ENCODE measurements around the gene CAMTA1.

The CAMTA1 gene

GRCh38 chr1:7190261-7190660 is 405.0 kb downstream of the CAMTA1 start:
- no peaks in the 10 kb centered on the region for H3K36me3 ChIP-seq (ENCODE audit: control insufficient read depth in 2 of 2, insufficient read depth in 2 of 2, low read length in 2 of 2)
- H3K9me3 ChIP-seq (ENCODE audit: control insufficient read depth in 2 of 2, low read length in 2 of 2) = no peaks in the 10 kb centered on the region
- no peak overlapping the region for H3K4me3 ChIP-seq (ENCODE audit: low read length in 2 of 2)
- no peaks in the 10 kb centered on the region for H3K27me3 ChIP-seq (ENCODE audit: control insufficient read depth in 1 of 2, insufficient read depth in 2 of 2, low read length in 2 of 2)
- no peak overlapping the region for H3K27ac ChIP-seq (ENCODE audit: low read length)
- no peak overlapping the region for H3K9ac ChIP-seq (ENCODE audit: low read length in 2 of 2)
- no peaks in the 10 kb centered on the region for H3K4me1 ChIP-seq (ENCODE audit: control insufficient read depth, insufficient read depth, low read length)

- no peak overlapping the region for H3K4me3 ChIP-seq (ENCODE audit: low read length in 2 of 2)
- H3K4me1 ChIP-seq (ENCODE audit: control insufficient read depth, insufficient read depth, low read length) = no peaks in the 10 kb centered on the region
- no peak overlapping the region for H3K9ac ChIP-seq (ENCODE audit: low read length in 2 of 2)
- H3K27ac ChIP-seq (ENCODE audit: low read length) = no peak overlapping the region
- no peaks in the 10 kb centered on the region for H3K27me3 ChIP-seq (ENCODE audit: control insufficient read depth in 1 of 2, insufficient read depth in 2 of 2, low read length in 2 of 2)
- no peaks in the 10 kb centered on the region for H3K36me3 ChIP-seq (ENCODE audit: control insufficient read depth in 2 of 2, insufficient read depth in 2 of 2, low read length in 2 of 2)
- no peaks in the 10 kb centered on the region for H3K9me3 ChIP-seq (ENCODE audit: control insufficient read depth in 2 of 2, low read length in 2 of 2)
Observed at GRCh38 chr1:7192453-7192852, 407.2 kb downstream of the CAMTA1 start.

GRCh38 chr1:7196036-7196911 is 411.0 kb downstream of the CAMTA1 start:
- H3K9ac ChIP-seq (ENCODE audit: low read length in 2 of 2) = no peak overlapping the region
- no peaks in the 10 kb centered on the region for H3K4me1 ChIP-seq (ENCODE audit: control insufficient read depth, insufficient read depth, low read length)
- H3K4me3 ChIP-seq (ENCODE audit: low read length in 2 of 2) = no peak overlapping the region
- no peaks in the 10 kb centered on the region for H3K27me3 ChIP-seq (ENCODE audit: control insufficient read depth in 1 of 2, insufficient read depth in 2 of 2, low read length in 2 of 2)
- no peaks in the 10 kb centered on the region for H3K36me3 ChIP-seq (ENCODE audit: control insufficient read depth in 2 of 2, insufficient read depth in 2 of 2, low read length in 2 of 2)
- H3K27ac ChIP-seq (ENCODE audit: low read length) = no peak overlapping the region
- H3K9me3 ChIP-seq (ENCODE audit: control insufficient read depth in 2 of 2, low read length in 2 of 2) = no peaks in the 10 kb centered on the region

GRCh38 chr1:7198664-7199063 is 413.4 kb downstream of the CAMTA1 start:
- Histone ChIP-seq H3K27me3 (ENCODE audit: control insufficient read depth in 1 of 2, insufficient read depth in 2 of 2, low read length in 2 of 2) (no peaks in the 10 kb centered on the region), H3K4me1 (ENCODE audit: control insufficient read depth, insufficient read depth, low read length) (no peaks in the 10 kb centered on the region), H3K27ac (ENCODE audit: low read length) (no peak overlapping the region), H3K9ac (ENCODE audit: low read length in 2 of 2) (no peak overlapping the region), H3K36me3 (ENCODE audit: control insufficient read depth in 2 of 2, insufficient read depth in 2 of 2, low read length in 2 of 2) (no peaks in the 10 kb centered on the region), H3K9me3 (ENCODE audit: control insufficient read depth in 2 of 2, low read length in 2 of 2) (no peaks in the 10 kb centered on the region), H3K4me3 (ENCODE audit: low read length in 2 of 2) (no peak overlapping the region)

GRCh38 chr1:7199077-7199779 is 414.0 kb downstream of the CAMTA1 start:
- Histone ChIP-seq H3K9ac (ENCODE audit: low read length in 2 of 2) (no peak overlapping the region), H3K4me3 (ENCODE audit: low read length in 2 of 2) (no peak overlapping the region), H3K27ac (ENCODE audit: low read length) (no peak overlapping the region), H3K36me3 (ENCODE audit: control insufficient read depth in 2 of 2, insufficient read depth in 2 of 2, low read length in 2 of 2) (no peaks in the 10 kb centered on the region), H3K9me3 (ENCODE audit: control insufficient read depth in 2 of 2, low read length in 2 of 2) (no peaks in the 10 kb centered on the region), H3K27me3 (ENCODE audit: control insufficient read depth in 1 of 2, insufficient read depth in 2 of 2, low read length in 2 of 2) (no peaks in the 10 kb centered on the region), H3K4me1 (ENCODE audit: control insufficient read depth, insufficient read depth, low read length) (no peaks in the 10 kb centered on the region)

GRCh38 chr1:7207875-7208646 is 422.8 kb downstream of the CAMTA1 start:
- Histone ChIP-seq H3K9ac (ENCODE audit: low read length in 2 of 2) (no peak overlapping the region), H3K9me3 (ENCODE audit: control insufficient read depth in 2 of 2, low read length in 2 of 2) (no peaks in the 10 kb centered on the region), H3K36me3 (ENCODE audit: control insufficient read depth in 2 of 2, insufficient read depth in 2 of 2, low read length in 2 of 2) (no peaks in the 10 kb centered on the region), H3K27ac (ENCODE audit: low read length) (no peak overlapping the region), H3K27me3 (ENCODE audit: control insufficient read depth in 1 of 2, insufficient read depth in 2 of 2, low read length in 2 of 2) (peaks cover 2 to 13% of the 10 kb centered on the region in 2 donors), H3K4me1 (ENCODE audit: control insufficient read depth, insufficient read depth, low read length) (no peaks in the 10 kb centered on the region), H3K4me3 (ENCODE audit: low read length in 2 of 2) (no peak overlapping the region)

- no peaks in the 10 kb centered on the region for H3K36me3 ChIP-seq (ENCODE audit: control insufficient read depth in 2 of 2, insufficient read depth in 2 of 2, low read length in 2 of 2)
- no peaks in the 10 kb centered on the region for H3K9me3 ChIP-seq (ENCODE audit: control insufficient read depth in 2 of 2, low read length in 2 of 2)
- H3K27ac ChIP-seq (ENCODE audit: low read length) = no peak overlapping the region
- H3K4me3 ChIP-seq (ENCODE audit: low read length in 2 of 2) = no peak overlapping the region
- H3K27me3 ChIP-seq (ENCODE audit: control insufficient read depth in 1 of 2, insufficient read depth in 2 of 2, low read length in 2 of 2) = peaks cover 2 to 13% of the 10 kb centered on the region in 2 donors
- no peak overlapping the region for H3K9ac ChIP-seq (ENCODE audit: low read length in 2 of 2)
- H3K4me1 ChIP-seq (ENCODE audit: control insufficient read depth, insufficient read depth, low read length) = no peaks in the 10 kb centered on the region
Observed at GRCh38 chr1:7208647-7209180, 423.5 kb downstream of the CAMTA1 start.

GRCh38 chr1:7209336-7209735 is 424.1 kb downstream of the CAMTA1 start:
- H3K27ac ChIP-seq (ENCODE audit: low read length) = no peak overlapping the region
- H3K27me3 ChIP-seq (ENCODE audit: control insufficient read depth in 1 of 2, insufficient read depth in 2 of 2, low read length in 2 of 2) = peaks cover 2 to 13% of the 10 kb centered on the region in 2 donors
- H3K9ac ChIP-seq (ENCODE audit: low read length in 2 of 2) = no peak overlapping the region
- no peaks in the 10 kb centered on the region for H3K36me3 ChIP-seq (ENCODE audit: control insufficient read depth in 2 of 2, insufficient read depth in 2 of 2, low read length in 2 of 2)
- no peaks in the 10 kb centered on the region for H3K9me3 ChIP-seq (ENCODE audit: control insufficient read depth in 2 of 2, low read length in 2 of 2)
- H3K4me1 ChIP-seq (ENCODE audit: control insufficient read depth, insufficient read depth, low read length) = no peaks in the 10 kb centered on the region
- H3K4me3 ChIP-seq (ENCODE audit: low read length in 2 of 2) = no peak overlapping the region

GRCh38 chr1:7218210-7218832 is 433.1 kb downstream of the CAMTA1 start:
- Histone ChIP-seq H3K27ac (ENCODE audit: low read length) (no peak overlapping the region), H3K27me3 (ENCODE audit: control insufficient read depth in 1 of 2, insufficient read depth in 2 of 2, low read length in 2 of 2) (peaks cover 0 to 3% of the 10 kb centered on the region in 2 donors), H3K36me3 (ENCODE audit: control insufficient read depth in 2 of 2, insufficient read depth in 2 of 2, low read length in 2 of 2) (no peaks in the 10 kb centered on the region), H3K4me1 (ENCODE audit: control insufficient read depth, insufficient read depth, low read length) (peaks cover 2% of the 10 kb centered on the region), H3K9ac (ENCODE audit: low read length in 2 of 2) (no peak overlapping the region), H3K9me3 (ENCODE audit: control insufficient read depth in 2 of 2, low read length in 2 of 2) (no peaks in the 10 kb centered on the region), H3K4me3 (ENCODE audit: low read length in 2 of 2) (no peak overlapping the region)

GRCh38 chr1:7219031-7219430 is 433.8 kb downstream of the CAMTA1 start:
- Histone ChIP-seq H3K4me3 (ENCODE audit: low read length in 2 of 2) (no peak overlapping the region), H3K4me1 (ENCODE audit: control insufficient read depth, insufficient read depth, low read length) (peaks cover 2% of the 10 kb centered on the region), H3K27ac (ENCODE audit: low read length) (no peak overlapping the region), H3K9ac (ENCODE audit: low read length in 2 of 2) (no peak overlapping the region), H3K27me3 (ENCODE audit: control insufficient read depth in 1 of 2, insufficient read depth in 2 of 2, low read length in 2 of 2) (peaks cover 0 to 3% of the 10 kb centered on the region in 2 donors), H3K9me3 (ENCODE audit: control insufficient read depth in 2 of 2, low read length in 2 of 2) (no peaks in the 10 kb centered on the region), H3K36me3 (ENCODE audit: control insufficient read depth in 2 of 2, insufficient read depth in 2 of 2, low read length in 2 of 2) (no peaks in the 10 kb centered on the region)
